ENCODE data around the gene PCDH9.

Gene PCDH9

GRCh38 chr13:66399873-66400272, 830.3 kb downstream of the PCDH9 start:
- Histone ChIP-seq H3K36me3 (ENCODE audit: insufficient read depth, low read length) (no peaks in the 10 kb centered on the region), H3K9me2 (ENCODE audit: low read depth, low read length) (no peaks in the 10 kb centered on the region), H4K20me1 (ENCODE audit: insufficient read depth, low read length) (no peaks in the 10 kb centered on the region), H3K79me2 (ENCODE audit: insufficient read depth, low read length) (no peaks in the 10 kb centered on the region), H3F3A (ENCODE audit: insufficient read depth, low read length) (no peaks in the 10 kb centered on the region), H3K4me3 (ENCODE audit: low read depth, low read length, poor library complexity, severe bottlenecking) (no peak overlapping the region), H3K9me3 (ENCODE audit: low read length) (no peaks in the 10 kb centered on the region), H3K4me1 (ENCODE audit: insufficient read depth, low read length, severe bottlenecking) (no peaks in the 10 kb centered on the region), H3K27me3 (ENCODE audit: insufficient read depth, low read length) (no peaks in the 10 kb centered on the region), H3K27ac (ENCODE audit: low read depth, low read length, poor library complexity, severe bottlenecking) (no peak overlapping the region), H3K9ac (ENCODE audit: low read length) (no peak overlapping the region), H2AFZ (ENCODE audit: low read length) (no peak overlapping the region), H3K4me2 (ENCODE audit: low read length) (no peak overlapping the region)
- TF ChIP-seq CTCF (IDR thresholded peaks at IDR 0.05; ENCODE audit: low read length) (no peak), EZH2 (IDR thresholded peaks at IDR 0.05; ENCODE audit: borderline replicate concordance, low read length) (no peak)

GRCh38 chr13:66397133-66397532, 833.0 kb downstream of the PCDH9 start:
- H3K27me3 ChIP-seq (ENCODE audit: insufficient read depth, low read length): no peaks in the 10 kb centered on the region
- H3K9ac ChIP-seq (ENCODE audit: low read length): no peak overlapping the region
- no peaks in the 10 kb centered on the region for H3F3A ChIP-seq (ENCODE audit: insufficient read depth, low read length)
- no peaks in the 10 kb centered on the region for H4K20me1 ChIP-seq (ENCODE audit: insufficient read depth, low read length)
- no peak overlapping the region for H3K4me2 ChIP-seq (ENCODE audit: low read length)
- no peak overlapping the region for H3K27ac ChIP-seq (ENCODE audit: low read depth, low read length, poor library complexity, severe bottlenecking)
- H3K79me2 ChIP-seq (ENCODE audit: insufficient read depth, low read length): no peaks in the 10 kb centered on the region
- H3K4me3 ChIP-seq (ENCODE audit: low read depth, low read length, poor library complexity, severe bottlenecking): no peak overlapping the region
- H3K4me1 ChIP-seq (ENCODE audit: insufficient read depth, low read length, severe bottlenecking): peaks cover 12% of the 10 kb centered on the region
- no peak for TF ChIP-seq CTCF (IDR thresholded peaks at IDR 0.05; ENCODE audit: low read length)
- no peak for TF ChIP-seq EZH2 (IDR thresholded peaks at IDR 0.05; ENCODE audit: borderline replicate concordance, low read length)
- no peaks in the 10 kb centered on the region for H3K9me2 ChIP-seq (ENCODE audit: low read depth, low read length)
- H2AFZ ChIP-seq (ENCODE audit: low read length): no peak overlapping the region
- H3K9me3 ChIP-seq (ENCODE audit: low read length): no peaks in the 10 kb centered on the region
- H3K36me3 ChIP-seq (ENCODE audit: insufficient read depth, low read length): no peaks in the 10 kb centered on the region

DNA sequence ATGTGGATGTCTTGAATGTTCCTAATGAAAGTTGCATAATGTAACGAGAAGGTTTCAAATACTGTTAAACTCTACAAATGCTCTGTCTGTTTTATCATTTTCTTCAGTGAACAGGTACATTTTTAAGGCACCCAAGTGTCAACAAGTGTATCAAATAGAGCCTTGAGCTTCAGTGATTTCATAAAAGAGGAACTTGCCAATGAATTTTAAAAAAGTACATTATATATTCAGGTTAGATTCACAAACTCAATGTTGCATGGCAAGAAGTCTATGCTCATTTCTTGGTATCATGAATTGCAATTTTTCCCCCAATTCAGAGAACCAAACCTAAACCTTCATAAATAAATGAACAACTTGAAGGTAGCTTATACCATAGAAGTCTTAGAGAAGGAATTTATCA, 838.8 kb downstream of the PCDH9 start:
- H3K27me3 ChIP-seq (ENCODE audit: insufficient read depth, low read length): no peaks in the 10 kb centered on the region

More for the DNA sequence above, 838.8 kb downstream of the PCDH9 start:
- Histone ChIP-seq H3K4me1 (ENCODE audit: insufficient read depth, low read length, severe bottlenecking) (peaks cover 27% of the 10 kb centered on the region), H2AFZ (ENCODE audit: low read length) (peak overlapping the region; percentile 54; the same call in 1 of the 2 replicates), H3K27ac (ENCODE audit: low read depth, low read length, poor library complexity, severe bottlenecking) (peak overlapping the region; percentile 6), H3K4me2 (ENCODE audit: low read length) (peak overlapping the region; percentile 5; the same call in 1 of the 2 replicates), H3K9me2 (ENCODE audit: low read depth, low read length) (no peaks in the 10 kb centered on the region), H4K20me1 (ENCODE audit: insufficient read depth, low read length) (no peaks in the 10 kb centered on the region), H3K9ac (ENCODE audit: low read length) (no peak overlapping the region), H3K9me3 (ENCODE audit: low read length) (no peaks in the 10 kb centered on the region), H3K79me2 (ENCODE audit: insufficient read depth, low read length) (no peaks in the 10 kb centered on the region), H3K36me3 (ENCODE audit: insufficient read depth, low read length) (no peaks in the 10 kb centered on the region), H3K4me3 (ENCODE audit: low read depth, low read length, poor library complexity, severe bottlenecking) (no peak overlapping the region), H3F3A (ENCODE audit: insufficient read depth, low read length) (no peaks in the 10 kb centered on the region)
- TF ChIP-seq CTCF (IDR thresholded peaks at IDR 0.05; ENCODE audit: low read length) (no peak), EZH2 (IDR thresholded peaks at IDR 0.05; ENCODE audit: borderline replicate concordance, low read length) (no peak)

Measured in OCI-LY1 (cell line).